RWPE1 (cell line): ENCODE measurements around the gene RASA3.
"Not testable (repeated sequence)": the region's sequence is repeated elsewhere in the genome, so short reads cannot be mapped to it uniquely, and the experiment has no call there.

Experiments used
- CTCF ChIA-PET: fragments of 350-600 bp; sonication (Branson Sonifier 250); formaldehyde crosslinking; extraction: SDS; loops from one replicate; lab custom pipeline; 2021; lab: Yijun Ruan, JAX
- POLR2A ChIA-PET: fragments of 400-600 bp; formaldehyde crosslinking; extraction: SDS; loops from one replicate; lab custom pipeline; 2020; ENCODE audit warnings: antibody characterized with exemption; ENCODE audit not compliant: low non-redundant PET; lab: Yijun Ruan, JAX
- DNase-seq: peaks from one replicate; pipeline ENCODE4 v3.0.0; 2012; ENCODE audit warnings: low spot score
- H3K27ac ChIP-seq: fragments of 450-650 bp; 2 replicates; pipeline ENCODE4 v1.5.1; 2017
- CTCF ChIP-seq: fragments of 450-650 bp; conservative IDR thresholded peaks from 2 replicates; pipeline ENCODE4 v1.5.1; 2017; ENCODE audit warnings: low read depth, mild to moderate bottlenecking

RASA3 gene

GRCh38 chr13:114135731-114136171 lies 3.3 kb upstream of the RASA3 start:
- ChIA-PET CTCF (interaction anchor here (0.6 kb wide), 2 partner anchors 139 to 223 kb away, joined by 4 read pairs; no protein-coding TSS in a partner anchor), POLR2A (no interaction called here)
- peak overlapping the region; percentile 51 for H3K27ac ChIP-seq
- DNase-seq: no peak
- TF ChIP-seq CTCF: no peak

- no peak for DNase-seq
- peak overlapping the region; percentile 51 for H3K27ac ChIP-seq
- no peak for TF ChIP-seq CTCF
- ChIA-PET CTCF (interaction anchor here (0.6 to 0.7 kb wide), 2 partner anchors 45 to 140 kb away, joined by 3 to 4 read pairs; no protein-coding TSS in a partner anchor), POLR2A (no interaction called here)
These were observed 2.7 kb upstream of the RASA3 start for GRCh38 chr13:114134944-114135610.

GRCh38 chr13:114134111-114134943 lies 1.9 kb upstream of the RASA3 start:
- no peak for TF ChIP-seq CTCF
- ChIA-PET CTCF (no interaction called here), POLR2A (no interaction called here)
- DNase-seq: no peak
- peak overlapping the region; percentile 51 for H3K27ac ChIP-seq

DNA sequence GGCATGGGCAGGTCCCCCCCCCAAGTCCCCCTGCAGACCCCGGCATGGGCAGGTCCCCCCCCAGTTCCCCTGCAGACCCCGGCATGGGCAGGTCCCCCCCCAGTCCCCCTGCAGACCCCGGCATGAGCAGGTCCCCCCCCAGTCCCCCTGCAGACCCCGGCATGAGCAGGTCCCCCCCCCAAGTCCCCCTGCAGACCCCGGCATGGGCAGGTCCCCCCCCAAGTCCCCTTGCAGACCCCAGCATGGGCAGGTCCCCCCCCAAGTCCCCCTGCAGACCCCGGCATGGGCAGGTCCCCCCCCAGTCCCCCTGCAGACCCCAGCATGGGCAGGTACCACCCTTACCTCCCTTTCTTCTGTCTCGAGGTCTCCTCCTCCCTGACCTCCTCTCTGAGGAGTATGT lies 1.1 kb upstream of the RASA3 start:
- CTCF ChIA-PET, H3K27ac ChIP-seq, POLR2A ChIA-PET, DNase-seq: not testable (repeated sequence)

- DNase-seq, POLR2A ChIA-PET, CTCF ChIA-PET, H3K27ac ChIP-seq: not testable (repeated sequence)
These were observed 703 bp upstream of the RASA3 start for GRCh38 chr13:114133126-114133525.

GRCh38 chr13:114131583-114132418 lies 622 bp downstream of the RASA3 start:
- peak overlapping the region; percentile 87 for H3K27ac ChIP-seq
- no peak for TF ChIP-seq CTCF
- DNase-seq: no peak
- ChIA-PET CTCF (interaction anchor here (0.6 kb wide), 2 partner anchors 70 to 315 kb away, joined by 3 to 8 read pairs; no protein-coding TSS in a partner anchor), POLR2A (no interaction called here)
